HepG2 (cell line): ENCODE data around the gene NEAT1. TPM values are rescaled to one million over a fixed set of nuclear protein-coding genes. Genes with fewer than 3 reads are reported as not detected.

ENCODE experiments used
- AGO2 ChIP-seq: fragments of 200-400 bp; formaldehyde crosslinking; optimal IDR thresholded peaks from 2 replicates; pipeline ENCODE3; 2017; ENCODE audit warnings: mild to moderate bottlenecking, low read depth, low read length, moderate library complexity
- FOXM1 ChIP-seq: sonication (generic); formaldehyde crosslinking; IDR thresholded peaks from 2 replicates; pipeline ENCODE4 v1.5.0; 2020; ENCODE audit warnings: missing genetic modification reagents
- GLI4 ChIP-seq: sonication (generic); formaldehyde crosslinking; IDR thresholded peaks from 2 replicates; pipeline ENCODE4 v1.5.1; 2020; ENCODE audit warnings: missing genetic modification reagents, mild to moderate bottlenecking, moderate library complexity, borderline replicate concordance
- GPBP1L1 ChIP-seq: sonication (generic); formaldehyde crosslinking; IDR thresholded peaks from 2 replicates; pipeline ENCODE4 v1.5.0; 2020; ENCODE audit warnings: mild to moderate bottlenecking, missing genetic modification reagents
- HINFP ChIP-seq: sonication (generic); formaldehyde crosslinking; IDR thresholded peaks from 2 replicates; pipeline ENCODE4 v1.4.0; 2020; ENCODE audit warnings: low read depth, mild to moderate bottlenecking, missing genetic modification reagents
- HMG20B ChIP-seq: conservative IDR thresholded peaks from 2 replicates; pipeline ENCODE4 v1.6.1; 2016; ENCODE audit warnings: missing genetic modification reagents, missing compliant biosample characterization
- KAT2B ChIP-seq: fragments of 150-350 bp; IDR thresholded peaks from 2 replicates; pipeline ENCODE4 v1.6.1; 2014; ENCODE audit warnings: low read depth, low read length, borderline replicate concordance
- KAT7 ChIP-seq: IDR thresholded peaks from 2 replicates; pipeline ENCODE4 v1.6.1; 2018; ENCODE audit warnings: borderline replicate concordance, missing compliant biosample characterization
- MLXIP ChIP-seq: sonication (generic); formaldehyde crosslinking; IDR thresholded peaks from 2 replicates; pipeline ENCODE4 v1.9.0; 2021; ENCODE audit warnings: missing genetic modification reagents, borderline replicate concordance
- RAD51 ChIP-seq: fragments of 450-650 bp; IDR thresholded peaks from 2 replicates; pipeline ENCODE4 v1.6.1; 2016; ENCODE audit warnings: borderline replicate concordance
- RFX1 ChIP-seq: fragments of 450-650 bp; IDR thresholded peaks from 2 replicates; pipeline ENCODE4 v1.6.1; 2017
- SIN3A ChIP-seq: IDR thresholded peaks from 2 replicates; pipeline ENCODE4 v1.6.1; 2011; ENCODE audit warnings: low read depth, mild to moderate bottlenecking, control low read depth, low read length, borderline replicate concordance
- ZNF317 ChIP-seq: sonication (generic); formaldehyde crosslinking; IDR thresholded peaks from 2 replicates; pipeline ENCODE4 v1.5.0; 2020; ENCODE audit warnings: mild to moderate bottlenecking, missing genetic modification reagents
- ZNF407 ChIP-seq: sonication (generic); formaldehyde crosslinking; IDR thresholded peaks from one replicate; pipeline ENCODE4 v1.5.1; 2020; ENCODE audit warnings: mild to moderate bottlenecking, missing genetic modification reagents; ENCODE audit errors: not compliant biosample characterization
- ZNF709 ChIP-seq: sonication (generic); formaldehyde crosslinking; IDR thresholded peaks from 2 replicates; pipeline ENCODE4 v1.5.0; 2020; ENCODE audit warnings: mild to moderate bottlenecking, missing genetic modification reagents
- polyA plus RNA-seq, 8 experiments: library from polyadenylated mRNA; depleted of rRNA in 3 of 8; stranded (reverse) in 7 of 8; unstranded in 1 of 8; fragments of >200 nt; fragmentation: Illumina TruSeq in 4 of 8; extraction: Trizol in 4 of 8; gene quantifications; 2 replicates each; pipeline versions ENCODE4 v1.2.1 to v1.2.3, GENCODE V29; 2011 to 2016; ENCODE audit warnings: low read depth in 4 of 8, missing spikeins in 1 of 8, mixed read lengths in 1 of 8; ENCODE audit not compliant: insufficient read depth in 1 of 8
- total RNA-seq, 5 experiments: library from RNA; depleted of rRNA; stranded (reverse); fragments of >200 nt; fragmentation: Illumina TruSeq; extraction: Trizol; gene quantifications; 2 replicates each; pipeline ENCODE4 v1.2.3, GENCODE V29; 2016; ENCODE audit warnings: low read depth in 1 of 5

The NEAT1 gene
- total and polyA plus RNA-seq, 2 of the 13 experiments (the other 11 are each of a cell fraction or from before 2014, with no cell fraction given) = 20.5 to 41.2 TPM

GRCh38 chr11:65382033-65382803 is 40.4 kb upstream of the NEAT1 start, which contains the start of gene SLC25A45 (continued):
- TF ChIP-seq HINFP (CRISPR knock-in tag) = peak; percentile 73
- no peak for TF ChIP-seq RAD51
- peak; percentile 90 for TF ChIP-seq KAT7 (CRISPR knock-in tag)
- TF ChIP-seq ZNF709 (CRISPR knock-in tag) = peak; percentile 86; the same call in 1 of the 2 replicates
- no peak for TF ChIP-seq KAT2B
- TF ChIP-seq ZNF317 (CRISPR knock-in tag) = peak; percentile 60; the same call in 1 of the 2 replicates
- TF ChIP-seq HMG20B = no peak
- no peak; the same call in 1 of the 2 replicates for TF ChIP-seq SIN3A
- TF ChIP-seq GPBP1L1 = no peak
- no peak for TF ChIP-seq FOXM1 (CRISPR knock-in tag)
- no peak for TF ChIP-seq MLXIP (CRISPR knock-in tag)
- TF ChIP-seq AGO2 = peak; percentile 78
- no peak for TF ChIP-seq RFX1
- TF ChIP-seq ZNF407 (CRISPR knock-in tag) = no peak
- peak; percentile 51; the same call in 1 of the 2 replicates for TF ChIP-seq GLI4
